K562 (cell line): Measurements from ENCODE around the gene SUPT3H. TPM values are rescaled to one million over a fixed set of nuclear protein-coding genes. Genes with fewer than 3 reads are reported as not detected.

Experiments used
- CBFA2T3 ChIP-seq: fragments of 450-650 bp; IDR thresholded peaks from 2 replicates; pipeline ENCODE4 v1.6.1; 2017
- RCOR1 ChIP-seq, 2 experiments: IDR thresholded peaks; 2 replicates each; pipeline ENCODE4 v1.6.1; 2012; ENCODE audit warnings: low read depth in 2 of 2, low read length in 2 of 2, borderline replicate concordance in 1 of 2, improper control_type of control experiment in 1 of 2
- SMARCE1 ChIP-seq: fragments of 450-650 bp; IDR thresholded peaks from 2 replicates; pipeline ENCODE4 v1.7.1; 2016; ENCODE audit warnings: mild to moderate bottlenecking
- SMC3 ChIP-seq: conservative IDR thresholded peaks from 2 replicates; pipeline ENCODE4 v1.6.1; 2011; ENCODE audit warnings: low read depth, low read length, improper control_type of control experiment; ENCODE audit not compliant: insufficient read depth
- SNRNP70 ChIP-seq: fragments of 200-400 bp; formaldehyde crosslinking; optimal IDR thresholded peaks from 2 replicates; pipeline ENCODE3; 2017; ENCODE audit warnings: low read depth, low read length
- ZNF57 ChIP-seq: fragments of 450-650 bp; formaldehyde crosslinking; IDR thresholded peaks from 2 replicates; pipeline ENCODE4 v1.4.0; 2020; ENCODE audit warnings: mild to moderate bottlenecking, moderate library complexity
- polyA plus RNA-seq, 8 experiments: library from polyadenylated mRNA; depleted of rRNA in 4 of 8; stranded (reverse) in 5 of 8; unstranded in 3 of 8; fragments of >200 nt; fragmentation: Nextera tagmentation in 2 of 8; fragmentation: Illumina TruSeq in 1 of 8; extraction: Ambion mirVana in 2 of 8; extraction: Trizol in 1 of 8; gene quantifications; 2 replicates each; pipeline versions ENCODE4 v1.2.1 to v1.2.3, GENCODE V29; 2011 to 2014; ENCODE audit warnings: inconsistent platforms in 1 of 8, missing spikeins in 1 of 8
- total RNA-seq, 7 experiments: library from RNA; depleted of rRNA in 6 of 7; stranded (reverse); fragments of >200 nt in 6 of 7; fragmentation: Illumina TruSeq in 2 of 7; extraction: Trizol in 2 of 7; gene quantifications; 2 replicates each; pipeline versions ENCODE4 v1.2.1 to v1.2.3, GENCODE V29; 2011 to 2021; ENCODE audit warnings: low replicate concordance in 1 of 7
- TF ChIP-seq, protein P1 (sequence below), 2 experiments: fragments of 450-650 bp; formaldehyde crosslinking in 1 of 2; IDR thresholded peaks; 2 replicates each; pipeline versions ENCODE4 v1.4.0 to v1.6.1; 2014 to 2020; ENCODE audit warnings: mild to moderate bottlenecking in 2 of 2, borderline replicate concordance in 1 of 2, low read depth in 1 of 2
- TF ChIP-seq, protein P2 (sequence below): sonication (generic); formaldehyde crosslinking; IDR thresholded peaks from 2 replicates; pipeline ENCODE4 v1.8.1; 2022; ENCODE audit warnings: missing genetic modification reagents

SUPT3H gene
- total and polyA plus RNA-seq, 9 of the 15 experiments (the other 6 are each of a cell fraction or from before 2014, with no cell fraction given), result 7.2 to 16.3 (median 11.9) TPM

GRCh38 chr6:45049188-45049843 is 328.4 kb downstream of the SUPT3H start (continued):
- TF ChIP-seq, protein P1, sequence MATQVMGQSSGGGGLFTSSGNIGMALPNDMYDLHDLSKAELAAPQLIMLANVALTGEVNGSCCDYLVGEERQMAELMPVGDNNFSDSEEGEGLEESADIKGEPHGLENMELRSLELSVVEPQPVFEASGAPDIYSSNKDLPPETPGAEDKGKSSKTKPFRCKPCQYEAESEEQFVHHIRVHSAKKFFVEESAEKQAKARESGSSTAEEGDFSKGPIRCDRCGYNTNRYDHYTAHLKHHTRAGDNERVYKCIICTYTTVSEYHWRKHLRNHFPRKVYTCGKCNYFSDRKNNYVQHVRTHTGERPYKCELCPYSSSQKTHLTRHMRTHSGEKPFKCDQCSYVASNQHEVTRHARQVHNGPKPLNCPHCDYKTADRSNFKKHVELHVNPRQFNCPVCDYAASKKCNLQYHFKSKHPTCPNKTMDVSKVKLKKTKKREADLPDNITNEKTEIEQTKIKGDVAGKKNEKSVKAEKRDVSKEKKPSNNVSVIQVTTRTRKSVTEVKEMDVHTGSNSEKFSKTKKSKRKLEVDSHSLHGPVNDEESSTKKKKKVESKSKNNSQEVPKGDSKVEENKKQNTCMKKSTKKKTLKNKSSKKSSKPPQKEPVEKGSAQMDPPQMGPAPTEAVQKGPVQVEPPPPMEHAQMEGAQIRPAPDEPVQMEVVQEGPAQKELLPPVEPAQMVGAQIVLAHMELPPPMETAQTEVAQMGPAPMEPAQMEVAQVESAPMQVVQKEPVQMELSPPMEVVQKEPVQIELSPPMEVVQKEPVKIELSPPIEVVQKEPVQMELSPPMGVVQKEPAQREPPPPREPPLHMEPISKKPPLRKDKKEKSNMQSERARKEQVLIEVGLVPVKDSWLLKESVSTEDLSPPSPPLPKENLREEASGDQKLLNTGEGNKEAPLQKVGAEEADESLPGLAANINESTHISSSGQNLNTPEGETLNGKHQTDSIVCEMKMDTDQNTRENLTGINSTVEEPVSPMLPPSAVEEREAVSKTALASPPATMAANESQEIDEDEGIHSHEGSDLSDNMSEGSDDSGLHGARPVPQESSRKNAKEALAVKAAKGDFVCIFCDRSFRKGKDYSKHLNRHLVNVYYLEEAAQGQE (IDR thresholded peaks at IDR 0.05; ENCODE audit: borderline replicate concordance), result peak; percentile 33; the same call in 1 of the 2 replicates
- TF ChIP-seq, protein P1 (CRISPR knock-in tag; IDR thresholded peaks at IDR 0.05; ENCODE audit: low read depth), result no peak
- peak in 1 of 2 experiments; percentile 54; a peak in 2 of 4 replicates for TF ChIP-seq RCOR1 (IDR thresholded peaks at IDR 0.05; ENCODE audit: borderline replicate concordance in 1 of 2, low read depth in 2 of 2, low read length in 2 of 2)
- no peak for TF ChIP-seq CBFA2T3
- TF ChIP-seq SNRNP70, result no peak
- TF ChIP-seq SMARCE1, result peak; percentile 91; the same call in 1 of the 2 replicates
- TF ChIP-seq, protein P2, sequence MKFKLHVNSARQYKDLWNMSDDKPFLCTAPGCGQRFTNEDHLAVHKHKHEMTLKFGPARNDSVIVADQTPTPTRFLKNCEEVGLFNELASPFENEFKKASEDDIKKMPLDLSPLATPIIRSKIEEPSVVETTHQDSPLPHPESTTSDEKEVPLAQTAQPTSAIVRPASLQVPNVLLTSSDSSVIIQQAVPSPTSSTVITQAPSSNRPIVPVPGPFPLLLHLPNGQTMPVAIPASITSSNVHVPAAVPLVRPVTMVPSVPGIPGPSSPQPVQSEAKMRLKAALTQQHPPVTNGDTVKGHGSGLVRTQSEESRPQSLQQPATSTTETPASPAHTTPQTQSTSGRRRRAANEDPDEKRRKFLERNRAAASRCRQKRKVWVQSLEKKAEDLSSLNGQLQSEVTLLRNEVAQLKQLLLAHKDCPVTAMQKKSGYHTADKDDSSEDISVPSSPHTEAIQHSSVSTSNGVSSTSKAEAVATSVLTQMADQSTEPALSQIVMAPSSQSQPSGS (CRISPR knock-in tag), result no peak
- TF ChIP-seq ZNF57, result no peak
- TF ChIP-seq SMC3, result no peak
